ENCODE results near the gene AHSG.
"Not testable (repeated sequence)": the region's sequence is repeated elsewhere in the genome, so short reads cannot be mapped to it uniquely, and the experiment has no call there.

Gene AHSG

GRCh38 chr3:186612721-186613636 lies at the start of gene AHSG:
AHSG (plus strand) TSS chr3:186613060; CDS start chr3:186613142, 82 bp downstream.
- DNase-seq, result no peak
- intact Hi-C loops (cut with DNase I), result no loop called here

- no peak for DNase-seq
- intact Hi-C loops (cut with DNase I), result no loop called here
These were observed 48.3 kb upstream of the AHSG start for GRCh38 chr3:186564586-186564985.

- DNase-seq, result no peak
- intact Hi-C loops (cut with DNase I), result no loop called here
These were observed 46.1 kb upstream of the AHSG start for GRCh38 chr3:186566772-186567071.

GRCh38 chr3:186567072-186567921 lies 45.6 kb upstream of the AHSG start, which contains the start of gene TBCCD1:
TBCCD1 (minus strand) TSS chr3:186567339; CDS start chr3:186564329, 3,010 bp downstream.
- intact Hi-C loops (cut with DNase I), result no loop called here
- peak; percentile 88 to 99 (median 92) for DNase-seq

GRCh38 chr3:186569361-186569760 lies 43.5 kb upstream of the AHSG start:
- DNase-seq; intact Hi-C loops (cut with DNase I): not testable (repeated sequence)

GRCh38 chr3:186569779-186570095 lies 43.1 kb upstream of the AHSG start:
- intact Hi-C loops (cut with DNase I), result loop anchor here (5.0 kb wide), 2 partner anchors 48 to 218 kb away; no protein-coding TSS in a partner anchor
- DNase-seq, result no peak

GRCh38 chr3:186570096-186570940 lies 42.5 kb upstream of the AHSG start, which contains the start of gene DNAJB11:
DNAJB11 (plus strand) TSS chr3:186570720; CDS start chr3:186570898, 178 bp downstream.
- intact Hi-C loops (cut with DNase I), result loop anchor here (5.0 kb wide), 2 partner anchors 47 to 217 kb away; no protein-coding TSS in a partner anchor
- peak; percentile 99 to 100 (median 100) for DNase-seq

GRCh38 chr3:186570941-186571643 lies 41.8 kb upstream of the AHSG start:
- DNase-seq, result no peak
- intact Hi-C loops (cut with DNase I), result loop anchor here (5.0 kb wide), 2 partner anchors 46 to 216 kb away; no protein-coding TSS in a partner anchor

- intact Hi-C loops (cut with DNase I), result loop anchor here (5.0 kb wide), 2 partner anchors 46 to 216 kb away; no protein-coding TSS in a partner anchor
- no peak for DNase-seq
These were observed 41.2 kb upstream of the AHSG start for GRCh38 chr3:186571644-186572013.

- DNase-seq, result no peak
- intact Hi-C loops (cut with DNase I), result no loop called here
These were observed 35.3 kb upstream of the AHSG start for GRCh38 chr3:186577521-186577920.

- intact Hi-C loops (cut with DNase I), result no loop called here
- no peak for DNase-seq
These were observed 32.1 kb upstream of the AHSG start for GRCh38 chr3:186580785-186581184.

- intact Hi-C loops (cut with DNase I), result no loop called here
- DNase-seq, result no peak
These were observed 30.3 kb upstream of the AHSG start for GRCh38 chr3:186582541-186582940.

GRCh38 chr3:186583831-186584230 lies 29.0 kb upstream of the AHSG start:
- intact Hi-C loops (cut with DNase I), result no loop called here

GRCh38 chr3:186586245-186586644 lies 26.6 kb upstream of the AHSG start:
- intact Hi-C loops (cut with DNase I); DNase-seq: not testable (repeated sequence)

More at GRCh38 chr3:186583831-186584230, 29.0 kb upstream of the AHSG start:
- DNase-seq, result no peak

GRCh38 chr3:186587183-186587582 lies 25.7 kb upstream of the AHSG start:
- intact Hi-C loops (cut with DNase I), result no loop called here

GRCh38 chr3:186588632-186589031 lies 24.2 kb upstream of the AHSG start:
- intact Hi-C loops (cut with DNase I), result no loop called here
- DNase-seq, result no peak

More at GRCh38 chr3:186587183-186587582, 25.7 kb upstream of the AHSG start:
- no peak for DNase-seq

GRCh38 chr3:186589121-186589520 lies 23.7 kb upstream of the AHSG start:
- intact Hi-C loops (cut with DNase I), result no loop called here
- no peak for DNase-seq

- intact Hi-C loops (cut with DNase I), result no loop called here
- DNase-seq, result no peak
These were observed 22.8 kb upstream of the AHSG start for GRCh38 chr3:186589856-186590579.

Data from posterior cingulate gyrus (tissue), 11 donors.